ENCODE measurements around the gene OR51D1.
A peak's percentile ranks its signal among the peaks of the same experiment; 100 is the strongest.

OR51D1 gene

GRCh38 chr11:4647766-4648165 lies 10.5 kb downstream of the OR51D1 start:
- DNase-seq, result no peak

DNA sequence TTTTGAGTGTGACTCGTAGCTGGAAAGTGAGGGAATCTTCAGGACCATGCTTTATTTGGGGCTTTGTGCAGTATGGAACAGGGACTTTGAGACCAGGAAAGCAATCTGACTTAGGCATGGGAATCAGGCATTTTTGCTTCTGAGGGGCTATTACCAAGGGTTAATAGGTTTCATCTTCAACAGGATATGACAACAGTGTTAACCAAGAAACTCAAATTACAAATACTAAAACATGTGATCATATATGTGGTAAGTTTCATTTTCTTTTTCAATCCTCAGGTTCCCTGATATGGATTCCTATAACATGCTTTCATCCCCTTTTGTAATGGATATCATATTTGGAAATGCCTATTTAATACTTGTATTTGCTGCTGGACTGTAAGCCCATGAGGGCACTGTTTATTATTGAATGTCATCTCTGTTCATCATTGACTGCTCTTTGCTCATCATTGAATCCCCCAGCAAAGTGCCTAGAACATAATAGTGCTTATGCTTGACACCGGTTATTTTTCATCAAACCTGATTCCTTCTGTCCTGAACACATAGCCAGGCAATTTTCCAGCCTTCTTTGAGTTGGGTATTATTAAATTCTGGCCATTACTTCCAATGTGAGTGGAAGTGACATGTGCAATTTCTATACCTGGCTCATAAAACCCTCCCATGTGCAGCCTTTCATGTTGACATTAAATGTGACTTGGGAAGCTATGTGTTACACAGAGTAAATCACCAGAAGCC lies 17.5 kb downstream of the OR51D1 start:
- no peak for DNase-seq

GRCh38 chr11:4658629-4659445 lies 21.6 kb downstream of the OR51D1 start:
- no peak for DNase-seq

DNA sequence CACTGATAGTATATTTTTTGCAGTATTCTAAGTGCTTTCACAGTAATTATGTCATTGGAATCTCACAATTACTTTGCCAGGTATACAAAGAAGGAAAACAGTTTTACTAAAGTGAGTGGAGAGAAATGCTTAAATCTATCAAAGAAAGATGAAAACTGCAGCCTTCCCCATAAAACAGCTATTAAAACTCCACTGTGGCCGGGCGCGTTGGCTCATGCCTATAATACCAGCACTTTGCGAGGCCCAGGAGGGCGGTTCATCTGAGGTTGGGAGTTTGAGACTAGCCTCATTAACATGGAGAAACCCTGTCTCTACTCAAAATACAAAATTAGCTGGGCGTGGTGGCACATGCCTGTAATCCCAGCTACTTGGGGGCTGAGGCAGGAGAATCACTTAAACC lies 25.6 kb downstream of the OR51D1 start:
- peak; percentile 33 for DNase-seq

- no peak for DNase-seq
These were observed 26.9 kb downstream of the OR51D1 start for GRCh38 chr11:4664183-4664582.

DNA sequence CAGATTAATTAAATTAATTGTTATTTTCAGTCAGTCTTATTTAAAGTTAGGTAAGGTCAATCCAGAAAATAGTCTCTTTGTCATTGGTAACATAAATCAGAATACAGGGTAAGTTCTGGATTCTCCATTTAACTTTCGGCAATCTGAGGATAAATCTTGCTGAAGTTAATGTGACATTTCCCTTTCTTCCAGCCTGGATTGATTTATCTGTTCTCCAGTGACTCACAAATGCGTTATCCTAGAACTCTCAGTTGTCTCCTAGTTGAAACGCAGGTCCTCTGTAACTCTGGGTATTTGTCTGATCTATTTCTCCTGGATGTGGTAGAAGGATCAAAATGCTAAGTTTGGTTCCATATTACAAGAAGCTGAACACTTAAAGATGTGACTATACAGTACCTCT lies 27.5 kb downstream of the OR51D1 start:
- no peak for DNase-seq

DNA sequence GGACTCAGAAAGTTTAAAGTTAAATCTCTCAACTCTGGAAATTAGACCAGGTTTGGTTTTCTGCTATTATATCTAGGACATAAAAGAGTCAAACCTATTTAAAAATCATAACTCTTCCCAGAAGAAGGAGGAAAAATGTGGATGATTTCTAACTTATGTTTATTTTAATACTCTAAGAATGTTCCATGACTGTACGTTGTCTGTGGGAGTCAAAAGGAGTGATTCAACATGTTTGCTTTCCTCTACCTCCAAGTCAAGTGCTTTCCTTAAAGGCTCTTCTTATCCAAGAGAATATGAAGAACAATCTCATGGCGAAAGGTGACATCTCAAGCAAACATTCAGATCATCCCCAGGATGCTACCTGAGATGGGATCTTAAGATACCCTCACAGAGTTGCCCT lies 28.1 kb downstream of the OR51D1 start:
- DNase-seq, result no peak

DNA sequence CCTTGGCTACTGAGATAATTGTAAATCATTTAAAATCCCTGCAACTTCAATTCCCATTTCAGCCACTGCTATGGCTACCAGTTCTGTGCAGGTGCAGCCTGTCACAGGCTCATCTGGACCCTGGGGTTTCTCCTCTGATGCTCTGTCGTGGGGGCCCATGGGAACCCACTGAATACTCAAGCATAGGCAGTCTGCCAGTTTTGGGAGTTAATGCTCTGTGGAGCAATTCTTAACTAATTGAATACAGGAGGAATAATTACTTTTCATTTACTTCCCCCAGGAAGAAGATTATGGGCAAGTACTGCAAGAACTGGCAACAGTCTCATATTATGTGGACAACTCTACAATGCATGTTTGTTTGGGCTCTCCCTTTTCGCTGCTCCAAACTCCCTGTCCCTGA lies 34.5 kb downstream of the OR51D1 start:
- DNase-seq, result peak; percentile 76

GRCh38 chr11:4672470-4672869 lies 35.2 kb downstream of the OR51D1 start:
- DNase-seq, result no peak

DNA sequence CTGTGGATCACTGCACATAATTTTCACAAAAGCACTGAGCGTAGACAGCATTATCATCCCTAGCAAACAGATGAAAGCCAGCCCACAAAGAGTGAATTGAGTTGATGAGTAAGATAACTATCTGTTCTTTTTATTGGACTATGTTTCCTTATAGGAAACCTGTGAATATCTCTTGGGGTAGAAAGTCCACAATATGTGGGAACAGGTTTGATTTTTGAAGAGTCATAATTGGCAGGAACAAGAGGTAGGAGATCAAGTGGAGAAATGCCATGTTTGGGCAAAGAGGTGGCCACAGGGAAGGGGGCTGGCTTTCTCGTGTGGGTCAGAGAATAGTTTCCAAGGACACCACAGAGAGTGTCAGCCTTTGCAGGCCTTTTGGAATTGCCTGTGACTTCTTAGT lies 36.5 kb downstream of the OR51D1 start:
- DNase-seq, result no peak

GRCh38 chr11:4677948-4678347 lies 40.7 kb downstream of the OR51D1 start:
- DNase-seq, result peak; percentile 54

GRCh38 chr11:4680341-4680740 lies 43.1 kb downstream of the OR51D1 start:
- peak; percentile 63 for DNase-seq

DNA sequence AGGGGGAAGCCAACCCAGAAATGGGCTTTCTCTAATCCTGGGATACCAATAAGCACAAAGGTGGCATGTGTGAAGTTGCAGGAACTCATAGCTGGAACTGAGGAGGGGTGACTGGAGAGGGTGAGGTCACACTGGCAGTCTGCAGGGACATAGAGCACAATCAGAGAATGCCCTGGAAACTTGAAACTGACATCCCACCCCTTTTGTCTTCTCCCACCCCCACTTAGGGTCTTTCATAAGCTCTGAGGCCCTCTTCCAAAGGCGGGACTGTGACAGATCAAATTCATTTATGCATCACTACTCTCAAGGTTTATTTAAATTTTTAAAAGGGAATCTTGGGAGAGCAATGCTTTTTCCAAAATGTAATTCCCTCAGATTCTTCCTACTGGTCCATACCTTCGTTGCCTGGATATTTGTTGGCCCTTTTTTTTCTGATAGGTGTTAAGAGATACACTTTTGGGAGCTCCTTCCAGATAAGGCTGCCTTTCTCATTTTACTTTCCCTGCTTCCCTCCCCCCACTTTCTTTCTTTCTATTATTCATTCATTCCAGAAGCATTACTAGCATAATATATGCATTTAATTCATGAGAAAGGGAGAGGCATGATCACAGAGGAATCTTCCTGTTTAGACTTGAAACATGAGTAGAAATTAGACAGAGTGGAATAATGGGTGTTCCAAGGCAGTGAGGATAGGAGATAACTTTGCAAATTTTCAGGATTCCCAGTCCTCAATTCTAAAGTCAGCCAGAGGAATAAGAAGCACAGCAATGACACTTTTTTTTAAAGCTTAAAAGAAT lies 45.5 kb downstream of the OR51D1 start:
- DNase-seq, result no peak

- no peak for DNase-seq
These were observed 47.5 kb downstream of the OR51D1 start for GRCh38 chr11:4684631-4685285.
